UCSD-AML1 (cell line): Measurements from ENCODE around the gene RHO.
"Not testable (repeated sequence)": the region's sequence is repeated elsewhere in the genome, so short reads cannot be mapped to it uniquely, and the experiment has no call there.

Experiments
- DNase-seq: peaks from one replicate; lab custom pipeline; 2025; ENCODE audit not compliant: unreplicated experiment; lab: John Stamatoyannopoulos, UW

Gene RHO

DNA sequence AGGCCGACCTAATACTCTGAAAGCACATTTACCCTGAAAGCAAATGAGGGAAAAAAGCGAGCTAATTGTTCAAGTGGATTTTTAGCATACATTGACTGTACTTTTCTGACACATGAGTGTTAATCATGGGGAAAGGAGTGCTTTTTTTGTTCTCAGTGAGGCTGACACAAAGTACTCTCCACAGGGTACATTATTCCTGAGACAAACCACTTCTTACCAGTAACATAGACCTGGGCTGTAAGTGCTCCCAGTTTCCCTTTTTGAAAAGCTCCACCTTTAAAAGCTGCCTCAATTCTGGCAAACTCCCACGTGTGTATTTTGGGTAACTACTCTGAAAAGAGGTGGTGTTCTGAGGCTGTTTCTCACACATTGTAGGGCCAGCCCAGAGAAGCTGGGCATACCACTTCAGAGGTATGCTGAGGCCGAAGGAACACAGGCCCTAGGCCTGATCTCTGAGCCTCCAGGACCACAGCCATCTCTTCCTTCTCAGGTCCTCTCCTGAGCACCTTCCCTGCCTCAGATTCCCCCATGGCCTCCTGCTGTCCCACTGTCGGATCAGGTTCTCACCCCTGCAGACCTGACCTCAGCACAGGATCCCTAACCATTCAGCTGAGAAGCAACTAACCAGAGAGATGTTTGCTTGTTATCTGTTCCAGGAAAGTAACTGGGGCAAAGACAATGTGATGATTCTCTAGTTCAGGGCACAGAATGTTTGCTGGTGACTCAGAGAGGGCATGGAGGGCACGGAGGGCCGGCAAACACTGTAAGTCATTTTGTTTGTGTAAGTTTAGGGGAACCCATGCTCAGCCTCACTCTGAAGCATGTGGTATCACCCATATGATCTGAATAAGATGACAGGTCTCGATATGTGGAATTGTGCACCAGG is 29.6 kb upstream of the RHO start:
- not testable (repeated sequence) for DNase-seq

- DNase-seq: not testable (repeated sequence)
Observed at GRCh38 chr3:129499604-129500333, 28.7 kb upstream of the RHO start.

- no peak for DNase-seq
Observed at GRCh38 chr3:129500334-129500658, 28.1 kb upstream of the RHO start.

- DNase-seq: no peak
Observed at GRCh38 chr3:129501630-129502029, 26.8 kb upstream of the RHO start.

DNA sequence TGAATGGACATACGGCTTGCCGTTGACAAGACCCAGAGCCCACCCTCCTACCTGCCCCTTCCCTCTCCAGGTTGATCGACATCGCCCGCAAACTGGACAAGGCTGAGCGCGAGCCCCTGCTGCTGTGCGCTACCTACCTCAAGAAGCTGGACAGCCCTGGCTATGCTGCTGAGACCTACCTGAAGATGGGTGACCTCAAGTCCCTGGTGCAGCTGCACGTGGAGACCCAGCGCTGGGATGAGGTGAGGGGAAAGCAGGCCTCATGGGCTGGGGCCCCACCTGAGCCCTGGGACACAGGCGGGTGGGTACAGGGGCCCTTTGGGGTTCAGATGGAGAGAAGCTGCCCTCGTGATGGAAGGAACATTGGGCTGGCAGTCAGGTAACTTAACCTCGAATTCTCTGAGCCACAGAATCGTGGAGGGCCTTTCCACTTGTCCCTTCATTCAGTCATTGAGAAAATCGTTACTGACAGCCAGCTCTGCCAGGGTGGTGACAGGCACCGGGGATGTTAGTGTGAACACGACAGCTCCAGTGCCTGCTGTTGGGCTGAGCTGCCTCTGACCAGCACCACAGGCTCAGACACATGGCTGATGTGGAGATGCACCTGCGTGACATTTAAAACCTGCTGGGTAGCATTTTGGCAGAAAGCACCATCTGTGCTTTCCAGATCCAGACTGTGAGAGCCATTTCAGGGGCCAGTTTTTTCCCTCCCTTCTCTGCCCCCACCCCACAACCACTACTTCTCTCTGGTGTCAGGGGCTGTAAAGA is 25.6 kb upstream of the RHO start:
- DNase-seq: no peak

GRCh38 chr3:129503471-129504291 is 24.8 kb upstream of the RHO start:
- no peak for DNase-seq

GRCh38 chr3:129504471-129505100 is 23.9 kb upstream of the RHO start:
- no peak for DNase-seq

- no peak for DNase-seq
Observed at GRCh38 chr3:129505341-129505740, 23.1 kb upstream of the RHO start.

DNA sequence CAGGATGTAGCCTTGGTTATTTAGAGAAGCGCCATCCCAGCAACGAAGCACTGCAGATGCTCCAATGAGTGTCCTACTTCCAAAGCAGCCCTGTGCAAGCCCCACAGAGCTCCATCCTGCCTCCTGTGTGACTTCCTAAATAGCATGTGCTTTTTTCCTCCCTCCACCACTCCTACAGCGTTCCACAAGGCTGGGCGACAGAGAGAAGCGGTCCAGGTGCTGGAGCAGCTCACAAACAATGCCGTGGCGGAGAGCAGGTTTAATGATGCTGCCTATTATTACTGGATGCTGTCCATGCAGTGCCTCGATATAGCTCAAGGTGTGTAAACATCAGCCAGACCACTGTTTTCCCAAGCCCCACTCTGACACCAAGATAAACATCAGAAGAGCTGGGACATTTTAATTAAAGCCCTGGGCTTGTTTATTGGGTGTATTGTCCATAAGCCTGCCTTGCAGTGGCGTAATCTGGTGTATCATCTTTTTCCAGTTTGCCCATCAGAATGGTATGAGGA is 22.2 kb upstream of the RHO start:
- DNase-seq: no peak

- no peak for DNase-seq
Observed at GRCh38 chr3:129507181-129507831, 21.1 kb upstream of the RHO start.

- DNase-seq: no peak
Observed at GRCh38 chr3:129512595-129512994, 15.8 kb upstream of the RHO start.

GRCh38 chr3:129513705-129514104 is 14.7 kb upstream of the RHO start:
- no peak for DNase-seq

DNA sequence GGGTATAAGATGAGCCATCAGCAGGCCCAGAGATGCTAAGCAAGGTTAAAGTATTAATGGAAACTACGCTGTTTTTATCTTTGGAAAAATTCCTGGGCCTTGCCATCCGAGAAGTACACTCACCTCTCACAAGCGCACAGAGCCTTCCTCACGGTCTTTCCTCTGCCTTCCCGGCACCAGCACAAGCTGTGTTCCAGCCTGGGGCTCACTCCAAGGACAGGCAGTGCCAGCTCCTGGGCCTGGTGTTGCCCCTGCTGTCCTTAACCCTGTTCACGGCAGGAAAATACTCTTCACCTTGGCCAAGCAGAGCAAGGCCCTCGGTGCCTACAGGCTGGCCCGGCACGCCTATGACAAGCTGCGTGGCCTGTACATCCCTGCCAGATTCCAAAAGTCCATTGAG is 14.3 kb upstream of the RHO start:
- no peak for DNase-seq

DNA sequence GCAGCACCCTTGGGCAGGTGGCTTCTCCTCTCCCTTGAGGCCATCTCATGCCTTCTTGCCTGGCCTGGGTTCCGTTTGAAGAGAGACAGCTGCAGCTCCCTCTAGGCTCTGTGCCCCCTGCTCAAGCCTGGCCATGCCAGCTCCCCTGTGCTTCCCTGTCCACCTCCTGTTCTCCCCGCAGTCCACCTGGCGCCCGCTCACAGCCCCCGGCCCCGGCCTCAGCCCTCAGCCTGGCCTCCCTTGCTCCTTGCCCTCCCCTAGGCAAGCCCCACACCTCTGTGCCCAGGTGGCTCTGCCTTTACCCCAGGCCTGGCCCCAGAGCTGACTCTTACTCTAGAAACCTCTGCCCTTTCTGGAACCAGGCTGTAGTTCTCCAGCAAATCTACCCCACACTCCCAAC is 13.9 kb upstream of the RHO start:
- no peak for DNase-seq

DNA sequence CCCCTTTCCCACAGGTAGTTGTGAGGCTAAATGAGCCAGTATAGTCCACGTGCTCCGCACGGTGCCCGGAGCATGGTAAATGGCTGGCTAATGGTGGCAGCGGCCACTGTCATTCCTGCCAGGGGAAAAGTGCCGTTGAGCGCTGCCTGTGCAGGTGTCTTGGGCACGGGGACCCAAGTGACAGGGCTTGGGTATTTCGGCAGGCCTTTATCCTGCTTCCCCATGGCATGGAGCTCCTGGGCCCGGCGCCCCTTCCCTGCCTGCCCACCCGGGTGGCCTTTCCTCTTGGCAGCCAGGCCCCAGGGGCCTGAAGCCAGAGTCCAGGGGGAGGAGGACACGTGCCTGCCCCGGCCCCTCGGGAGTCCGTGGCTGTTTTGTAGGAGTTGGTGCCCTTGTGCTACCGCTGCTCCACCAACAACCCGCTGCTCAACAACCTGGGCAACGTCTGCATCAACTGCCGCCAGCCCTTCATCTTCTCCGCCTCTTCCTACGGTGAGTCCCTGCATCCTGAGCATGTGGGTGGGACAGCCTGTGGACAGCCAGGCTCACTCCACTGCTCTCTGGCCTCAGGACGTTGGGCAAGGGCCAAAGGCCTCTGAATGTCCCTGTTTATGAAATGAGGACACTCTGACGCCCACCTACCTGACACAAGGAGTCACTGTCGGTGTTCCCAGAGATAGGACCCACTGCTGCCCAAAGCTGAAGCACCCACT is 13.2 kb upstream of the RHO start:
- DNase-seq: not testable (repeated sequence)

DNA sequence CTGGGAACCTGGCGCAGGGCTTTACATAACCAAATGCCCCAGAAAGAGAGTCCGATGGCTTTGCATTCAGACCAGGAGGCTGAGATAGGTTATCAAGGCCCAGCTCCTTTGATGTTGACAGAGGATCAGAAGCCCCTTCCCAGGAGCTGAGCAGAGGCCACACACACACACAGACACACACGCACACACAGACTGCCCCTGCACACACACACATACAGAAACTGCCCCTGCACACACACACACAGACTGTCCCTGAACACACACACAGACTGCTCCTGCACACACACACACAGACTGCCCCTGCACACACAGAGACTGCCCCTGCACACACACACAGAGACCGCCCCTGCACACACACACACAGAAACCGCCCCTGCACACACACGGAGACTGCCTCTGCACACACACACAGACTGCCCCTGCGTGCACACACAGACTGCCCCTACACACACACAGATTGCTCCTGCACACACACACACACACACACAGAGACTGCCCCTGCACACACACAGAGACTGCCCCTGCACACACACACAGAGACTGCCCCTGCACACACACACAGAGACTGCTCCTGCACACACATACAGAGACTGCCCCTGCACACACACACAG is 12.5 kb upstream of the RHO start:
- DNase-seq: not testable (repeated sequence)

- no peak for DNase-seq
Observed at GRCh38 chr3:129517516-129517915, 10.9 kb upstream of the RHO start.

GRCh38 chr3:129518038-129518561 is 10.3 kb upstream of the RHO start:
- DNase-seq: no peak
